Stimulated activated naive CD8-positive, alpha-beta T cell treated with anti-CD3 and anti-CD28 coated beads, Interleukin-15, Interleukin-2, amounts not matched to agents 100 ng/mL and 50 ng/mL, for 24 hours (primary cell): ENCODE results near the gene IGFBP7.

Source experiments
- H3K27ac Mint-ChIP-seq: one replicate; pipeline ENCODE4 v1.8.0; 2021; ENCODE audit warnings: mild to moderate bottlenecking, mixed read lengths
- H3K27me3 Mint-ChIP-seq: one replicate; pipeline ENCODE4 v1.8.0; 2021; ENCODE audit warnings: mixed read lengths
- H3K36me3 Mint-ChIP-seq: one replicate; pipeline ENCODE4 v1.8.0; 2021; ENCODE audit warnings: low read depth, mixed read lengths
- H3K4me1 Mint-ChIP-seq: one replicate; pipeline ENCODE4 v1.8.0; 2021; ENCODE audit warnings: low read depth, mixed read lengths
- H3K4me3 Mint-ChIP-seq: one replicate; pipeline ENCODE4 v1.8.0; 2021; ENCODE audit warnings: mild to moderate bottlenecking, mixed read lengths
- H3K9me3 Mint-ChIP-seq: one replicate; pipeline ENCODE4 v1.8.0; 2021; ENCODE audit warnings: mixed read lengths

IGFBP7 gene

GRCh38 chr4:57146444-57146843 is 36.3 kb upstream of the IGFBP7 start:
- Mint-ChIP-seq H3K27ac (no peak overlapping the region), H3K4me1 (no peaks in the 10 kb centered on the region), H3K27me3 (peaks cover 4% of the 10 kb centered on the region), H3K9me3 (no peaks in the 10 kb centered on the region), H3K36me3 (no peaks in the 10 kb centered on the region), H3K4me3 (no peak overlapping the region)

- Mint-ChIP-seq H3K9me3 (no peaks in the 10 kb centered on the region), H3K4me3 (no peak overlapping the region), H3K27me3 (peaks cover 4% of the 10 kb centered on the region), H3K27ac (no peak overlapping the region), H3K36me3 (no peaks in the 10 kb centered on the region), H3K4me1 (no peaks in the 10 kb centered on the region)
Measured at GRCh38 chr4:57144466-57144865, 34.3 kb upstream of the IGFBP7 start.

GRCh38 chr4:57139783-57140182 is 29.6 kb upstream of the IGFBP7 start:
- no peak overlapping the region for H3K4me3 Mint-ChIP-seq
- no peaks in the 10 kb centered on the region for H3K9me3 Mint-ChIP-seq
- no peaks in the 10 kb centered on the region for H3K36me3 Mint-ChIP-seq
- no peaks in the 10 kb centered on the region for H3K4me1 Mint-ChIP-seq
- peaks cover 4% of the 10 kb centered on the region for H3K27me3 Mint-ChIP-seq
- H3K27ac Mint-ChIP-seq = no peak overlapping the region

- H3K36me3 Mint-ChIP-seq = no peaks in the 10 kb centered on the region
- H3K27me3 Mint-ChIP-seq = no peaks in the 10 kb centered on the region
- H3K27ac Mint-ChIP-seq = no peak overlapping the region
- H3K4me1 Mint-ChIP-seq = no peaks in the 10 kb centered on the region
- no peaks in the 10 kb centered on the region for H3K9me3 Mint-ChIP-seq
- no peak overlapping the region for H3K4me3 Mint-ChIP-seq
Measured at GRCh38 chr4:57137261-57137660, 27.1 kb upstream of the IGFBP7 start.

GRCh38 chr4:57136281-57136680 is 26.1 kb upstream of the IGFBP7 start:
- no peaks in the 10 kb centered on the region for H3K27me3 Mint-ChIP-seq
- no peak overlapping the region for H3K27ac Mint-ChIP-seq
- H3K36me3 Mint-ChIP-seq = no peaks in the 10 kb centered on the region
- H3K9me3 Mint-ChIP-seq = no peaks in the 10 kb centered on the region
- H3K4me3 Mint-ChIP-seq = no peak overlapping the region
- H3K4me1 Mint-ChIP-seq = no peaks in the 10 kb centered on the region

GRCh38 chr4:57132743-57133137 is 22.6 kb upstream of the IGFBP7 start:
- Mint-ChIP-seq H3K4me1 (no peaks in the 10 kb centered on the region), H3K36me3 (no peaks in the 10 kb centered on the region), H3K4me3 (no peak overlapping the region), H3K27ac (no peak overlapping the region), H3K9me3 (no peaks in the 10 kb centered on the region), H3K27me3 (no peaks in the 10 kb centered on the region)

- Mint-ChIP-seq H3K36me3 (no peaks in the 10 kb centered on the region), H3K4me3 (no peak overlapping the region), H3K9me3 (peaks cover under 1% of the 10 kb centered on the region), H3K27me3 (no peaks in the 10 kb centered on the region), H3K4me1 (no peaks in the 10 kb centered on the region), H3K27ac (no peak overlapping the region)
Measured at GRCh38 chr4:57131849-57132742, 21.9 kb upstream of the IGFBP7 start.

- H3K27me3 Mint-ChIP-seq = no peaks in the 10 kb centered on the region
- no peaks in the 10 kb centered on the region for H3K4me1 Mint-ChIP-seq
- H3K9me3 Mint-ChIP-seq = peaks cover 11% of the 10 kb centered on the region
- H3K4me3 Mint-ChIP-seq = no peak overlapping the region
- no peaks in the 10 kb centered on the region for H3K36me3 Mint-ChIP-seq
- H3K27ac Mint-ChIP-seq = no peak overlapping the region
Measured at GRCh38 chr4:57129477-57129876, 19.3 kb upstream of the IGFBP7 start.

- Mint-ChIP-seq H3K27ac (no peak overlapping the region), H3K27me3 (peaks cover 5% of the 10 kb centered on the region), H3K9me3 (peaks cover 11% of the 10 kb centered on the region), H3K4me1 (no peaks in the 10 kb centered on the region), H3K4me3 (no peak overlapping the region), H3K36me3 (no peaks in the 10 kb centered on the region)
Measured at GRCh38 chr4:57127361-57127760, 17.2 kb upstream of the IGFBP7 start.

- Mint-ChIP-seq H3K27me3 (peaks cover 12% of the 10 kb centered on the region), H3K27ac (no peak overlapping the region), H3K4me3 (no peak overlapping the region), H3K4me1 (no peaks in the 10 kb centered on the region), H3K9me3 (peaks cover 11% of the 10 kb centered on the region), H3K36me3 (no peaks in the 10 kb centered on the region)
Measured at GRCh38 chr4:57125996-57126395, 15.8 kb upstream of the IGFBP7 start.

GRCh38 chr4:57124145-57124544 is 14.0 kb upstream of the IGFBP7 start:
- H3K36me3 Mint-ChIP-seq = no peaks in the 10 kb centered on the region
- H3K4me3 Mint-ChIP-seq = no peak overlapping the region
- H3K4me1 Mint-ChIP-seq = no peaks in the 10 kb centered on the region
- H3K9me3 Mint-ChIP-seq = peaks cover 11% of the 10 kb centered on the region
- peaks cover 12% of the 10 kb centered on the region for H3K27me3 Mint-ChIP-seq
- no peak overlapping the region for H3K27ac Mint-ChIP-seq

GRCh38 chr4:57122959-57123358 is 12.8 kb upstream of the IGFBP7 start:
- no peak overlapping the region for H3K4me3 Mint-ChIP-seq
- peaks cover 12% of the 10 kb centered on the region for H3K27me3 Mint-ChIP-seq
- H3K36me3 Mint-ChIP-seq = no peaks in the 10 kb centered on the region
- no peak overlapping the region for H3K27ac Mint-ChIP-seq
- H3K9me3 Mint-ChIP-seq = peaks cover 11% of the 10 kb centered on the region
- no peaks in the 10 kb centered on the region for H3K4me1 Mint-ChIP-seq

- H3K4me1 Mint-ChIP-seq = no peaks in the 10 kb centered on the region
- no peaks in the 10 kb centered on the region for H3K36me3 Mint-ChIP-seq
- H3K9me3 Mint-ChIP-seq = no peaks in the 10 kb centered on the region
- peaks cover 30% of the 10 kb centered on the region for H3K27me3 Mint-ChIP-seq
- H3K27ac Mint-ChIP-seq = no peak overlapping the region
- H3K4me3 Mint-ChIP-seq = no peak overlapping the region
Measured at GRCh38 chr4:57119054-57119651, 9.0 kb upstream of the IGFBP7 start.

GRCh38 chr4:57117491-57117890 is 7.3 kb upstream of the IGFBP7 start:
- Mint-ChIP-seq H3K36me3 (no peaks in the 10 kb centered on the region), H3K9me3 (no peaks in the 10 kb centered on the region), H3K4me1 (no peaks in the 10 kb centered on the region), H3K4me3 (no peak overlapping the region), H3K27ac (no peak overlapping the region), H3K27me3 (peaks cover 39% of the 10 kb centered on the region)

GRCh38 chr4:57116245-57116644 is 6.1 kb upstream of the IGFBP7 start:
- no peaks in the 10 kb centered on the region for H3K36me3 Mint-ChIP-seq
- peaks cover 3% of the 10 kb centered on the region for H3K4me1 Mint-ChIP-seq
- no peaks in the 10 kb centered on the region for H3K9me3 Mint-ChIP-seq
- no peak overlapping the region for H3K4me3 Mint-ChIP-seq
- H3K27me3 Mint-ChIP-seq = peaks cover 43% of the 10 kb centered on the region
- no peak overlapping the region for H3K27ac Mint-ChIP-seq

GRCh38 chr4:57114973-57115372 is 4.8 kb upstream of the IGFBP7 start:
- no peaks in the 10 kb centered on the region for H3K36me3 Mint-ChIP-seq
- no peaks in the 10 kb centered on the region for H3K9me3 Mint-ChIP-seq

More at GRCh38 chr4:57114973-57115372, 4.8 kb upstream of the IGFBP7 start:
- no peak overlapping the region for H3K4me3 Mint-ChIP-seq
- peaks cover 51% of the 10 kb centered on the region for H3K27me3 Mint-ChIP-seq
- peaks cover 11% of the 10 kb centered on the region for H3K4me1 Mint-ChIP-seq
- H3K27ac Mint-ChIP-seq = no peak overlapping the region
